ENCODE results near the gene APOE. TPM values are rescaled to one million over a fixed set of nuclear protein-coding genes. Genes with fewer than 3 reads are reported as not detected.

Gene APOE
- total and polyA plus RNA-seq, 4 donors: 80.8 to 1,011 (median 206) TPM

DNA sequence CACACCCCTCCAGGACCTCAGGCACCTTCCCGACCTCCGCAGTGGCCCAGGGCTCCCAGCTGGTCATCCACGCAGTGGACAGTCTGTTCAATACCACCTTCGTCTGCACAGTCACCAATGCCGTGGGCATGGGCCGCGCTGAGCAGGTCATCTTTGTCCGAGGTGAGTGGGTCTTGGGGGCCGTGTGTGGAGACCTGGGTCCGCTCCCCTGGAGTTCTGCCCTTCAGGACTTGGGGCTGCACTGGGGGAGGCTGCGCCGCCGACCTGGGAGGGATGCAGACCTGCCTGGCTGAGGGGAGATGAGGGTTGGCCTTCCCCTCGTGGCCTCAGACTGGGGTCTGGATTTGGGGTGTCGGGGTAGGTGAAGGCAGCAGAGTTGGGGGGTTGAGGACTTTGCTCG is 31.3 kb upstream of the APOE start:
- Histone ChIP-seq H3K4me1 (ENCODE audit: control insufficient read depth in 5 of 5, insufficient read depth in 5 of 5, low read length in 5 of 5) (peaks cover 0 to 10% (median 0%) of the 10 kb centered on the region in 5 donors), H3K27me3 (ENCODE audit: control insufficient read depth in 3 of 3, insufficient read depth in 3 of 3, low read length in 2 of 3) (no peaks in the 10 kb centered on the region), H3K9me3 (ENCODE audit: control insufficient read depth in 4 of 4, insufficient read depth in 3 of 4, low read length in 3 of 4) (no peaks in the 10 kb centered on the region), H3K36me3 (ENCODE audit: control insufficient read depth in 4 of 4, insufficient read depth in 4 of 4, low read length in 4 of 4) (peaks cover 11 to 61% (median 26%) of the 10 kb centered on the region in 4 donors), H3K4me3 (no peak overlapping the region), H3K9ac (ENCODE audit: insufficient read depth in 1 of 2, low read length in 2 of 2) (no peak overlapping the region), H3K27ac (ENCODE audit: low read depth in 1 of 2, low read length in 1 of 2) (no peak overlapping the region)
- WGBS, 2 donors: 95 to 96% methylated on average over 16 of the region's 16 CpGs
- DNase-seq (no peak), ATAC-seq (ENCODE audit: insufficient read depth, low FRiP score) (no peak)
- no peak for TF ChIP-seq CTCF (IDR thresholded peaks at IDR 0.05; ENCODE audit: control extremely low read depth, extremely low read depth)

- 75 to 76% methylated on average over 22 of the region's 22 CpGs for WGBS, 2 donors
- peaks cover 11 to 61% (median 27%) of the 10 kb centered on the region in 4 donors for H3K36me3 ChIP-seq (ENCODE audit: control insufficient read depth in 4 of 4, insufficient read depth in 4 of 4, low read length in 4 of 4)
- ATAC-seq (ENCODE audit: insufficient read depth, low FRiP score) (no peak), DNase-seq (no peak)
- H3K4me3 ChIP-seq: no peak overlapping the region
- H3K9ac ChIP-seq (ENCODE audit: insufficient read depth in 1 of 2, low read length in 2 of 2): no peak overlapping the region
- no peaks in the 10 kb centered on the region for H3K27me3 ChIP-seq (ENCODE audit: control insufficient read depth in 3 of 3, insufficient read depth in 3 of 3, low read length in 2 of 3)
- TF ChIP-seq CTCF (IDR thresholded peaks at IDR 0.05; ENCODE audit: control extremely low read depth, extremely low read depth): no peak
- peaks cover 0 to 10% (median 0%) of the 10 kb centered on the region in 5 donors for H3K4me1 ChIP-seq (ENCODE audit: control insufficient read depth in 5 of 5, insufficient read depth in 5 of 5, low read length in 5 of 5)
- H3K9me3 ChIP-seq (ENCODE audit: control insufficient read depth in 4 of 4, insufficient read depth in 3 of 4, low read length in 3 of 4): no peaks in the 10 kb centered on the region
- no peak overlapping the region for H3K27ac ChIP-seq (ENCODE audit: low read depth in 1 of 2, low read length in 1 of 2)
These were observed 29.7 kb upstream of the APOE start for GRCh38 chr19:44875666-44876451.

- Histone ChIP-seq H3K4me1 (ENCODE audit: control insufficient read depth in 5 of 5, insufficient read depth in 5 of 5, low read length in 5 of 5) (peaks cover 0 to 10% (median 0%) of the 10 kb centered on the region in 5 donors), H3K36me3 (ENCODE audit: control insufficient read depth in 4 of 4, insufficient read depth in 4 of 4, low read length in 4 of 4) (peaks cover 5 to 56% (median 23%) of the 10 kb centered on the region in 4 donors), H3K4me3 (no peak overlapping the region), H3K9me3 (ENCODE audit: control insufficient read depth in 4 of 4, insufficient read depth in 3 of 4, low read length in 3 of 4) (no peaks in the 10 kb centered on the region), H3K9ac (ENCODE audit: insufficient read depth in 1 of 2, low read length in 2 of 2) (no peak overlapping the region), H3K27me3 (ENCODE audit: control insufficient read depth in 3 of 3, insufficient read depth in 3 of 3, low read length in 2 of 3) (no peaks in the 10 kb centered on the region), H3K27ac (ENCODE audit: low read depth in 1 of 2, low read length in 1 of 2) (no peak overlapping the region)
- 36 to 66% methylated on average over 5 of the region's 5 CpGs for WGBS, 2 donors
- peak in 1 of 3 donors; percentile 22 for DNase-seq
- ATAC-seq (ENCODE audit: insufficient read depth, low FRiP score): no peak
- no peak for TF ChIP-seq CTCF (IDR thresholded peaks at IDR 0.05; ENCODE audit: control extremely low read depth, extremely low read depth)
These were observed 28.6 kb upstream of the APOE start for GRCh38 chr19:44876930-44877535.
